Kidney epithelial cell (primary cell): ENCODE measurements around the gene HEMK1. TPM values are rescaled to one million over a fixed set of nuclear protein-coding genes. Genes with fewer than 3 reads are reported as not detected.
A peak's percentile ranks its signal among the peaks of the same experiment; 100 is the strongest.

Experiments
- DNase-seq: peaks from one replicate; pipeline ENCODE4 v3.0.0-alpha.2; 2010; ENCODE audit warnings: low read depth
- H3K27me3 ChIP-seq: 2 replicates; pipeline ENCODE4 v1.6.0; 2011; ENCODE audit warnings: low read length; ENCODE audit not compliant: control insufficient read depth, insufficient read depth
- H3K36me3 ChIP-seq: 2 replicates; pipeline ENCODE4 v1.5.1; 2011; ENCODE audit warnings: low read length; ENCODE audit not compliant: control insufficient read depth, insufficient read depth
- H3K4me3 ChIP-seq: 2 replicates; pipeline ENCODE4 v1.5.1; 2011; ENCODE audit warnings: low read depth, mild to moderate bottlenecking, control low read depth, low read length
- total RNA-seq: library from RNA; depleted of rRNA; stranded (reverse); fragments of >200 nt; gene quantifications from 2 replicates; pipeline ENCODE4 v1.2.3, GENCODE V29; 2015
- TF ChIP-seq, protein P1 (sequence below): IDR thresholded peaks from 2 replicates; pipeline ENCODE4 v1.5.1; 2011; ENCODE audit warnings: mild to moderate bottlenecking, moderate library complexity, low read length, control low read depth, inconsistent platforms; ENCODE audit not compliant: insufficient read depth, poor library complexity, severe bottlenecking

Gene HEMK1
- total RNA-seq, 1 donor from 2014 or later: 15.6 TPM

DNA sequence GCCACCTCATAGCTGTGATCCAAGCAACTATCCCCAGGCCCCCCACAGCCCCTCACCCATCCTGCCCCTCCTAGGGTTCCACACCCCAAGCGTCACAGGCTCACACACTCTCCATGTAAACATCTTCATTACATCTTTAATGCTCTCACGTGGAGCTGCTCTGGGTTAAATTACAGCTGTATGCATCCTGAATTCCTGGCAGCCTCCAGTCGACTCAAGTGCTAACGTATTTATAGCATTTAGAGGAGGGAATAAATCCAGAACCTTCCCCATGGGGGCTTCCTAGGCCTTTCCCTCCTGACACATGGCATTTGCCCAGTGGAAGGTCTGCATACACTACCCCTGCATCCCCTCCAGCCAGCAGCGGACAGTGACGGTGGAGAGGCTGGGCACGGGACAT is 11.4 kb upstream of the HEMK1 start:
- TF ChIP-seq, protein P1, sequence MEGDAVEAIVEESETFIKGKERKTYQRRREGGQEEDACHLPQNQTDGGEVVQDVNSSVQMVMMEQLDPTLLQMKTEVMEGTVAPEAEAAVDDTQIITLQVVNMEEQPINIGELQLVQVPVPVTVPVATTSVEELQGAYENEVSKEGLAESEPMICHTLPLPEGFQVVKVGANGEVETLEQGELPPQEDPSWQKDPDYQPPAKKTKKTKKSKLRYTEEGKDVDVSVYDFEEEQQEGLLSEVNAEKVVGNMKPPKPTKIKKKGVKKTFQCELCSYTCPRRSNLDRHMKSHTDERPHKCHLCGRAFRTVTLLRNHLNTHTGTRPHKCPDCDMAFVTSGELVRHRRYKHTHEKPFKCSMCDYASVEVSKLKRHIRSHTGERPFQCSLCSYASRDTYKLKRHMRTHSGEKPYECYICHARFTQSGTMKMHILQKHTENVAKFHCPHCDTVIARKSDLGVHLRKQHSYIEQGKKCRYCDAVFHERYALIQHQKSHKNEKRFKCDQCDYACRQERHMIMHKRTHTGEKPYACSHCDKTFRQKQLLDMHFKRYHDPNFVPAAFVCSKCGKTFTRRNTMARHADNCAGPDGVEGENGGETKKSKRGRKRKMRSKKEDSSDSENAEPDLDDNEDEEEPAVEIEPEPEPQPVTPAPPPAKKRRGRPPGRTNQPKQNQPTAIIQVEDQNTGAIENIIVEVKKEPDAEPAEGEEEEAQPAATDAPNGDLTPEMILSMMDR: no peak
- H3K4me3 ChIP-seq: no peak overlapping the region
- H3K36me3 ChIP-seq: no peaks in the 10 kb centered on the region
- DNase-seq: no peak
- peaks cover 23% of the 10 kb centered on the region for H3K27me3 ChIP-seq

DNA sequence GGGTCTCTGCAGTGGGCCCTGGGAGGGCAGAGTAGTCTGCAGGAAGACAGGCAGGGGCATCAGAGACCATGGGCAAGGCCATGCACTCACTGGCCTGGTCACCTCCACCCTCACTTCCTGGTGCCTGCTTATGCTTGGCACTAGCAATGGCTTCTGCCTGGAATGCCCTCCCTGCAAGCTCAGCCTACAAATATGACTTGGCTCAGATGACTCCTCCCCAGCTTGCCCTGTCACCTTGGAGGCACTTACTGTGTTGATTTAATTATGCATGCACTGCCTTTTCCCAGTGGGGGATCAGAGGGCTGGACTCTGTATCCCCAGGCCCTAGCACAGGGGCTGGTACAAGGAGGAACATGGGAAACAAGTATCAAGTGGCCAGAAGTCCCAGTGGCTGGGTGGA is 9.6 kb upstream of the HEMK1 start:
- TF ChIP-seq, protein P1: no peak
- no peak overlapping the region for H3K4me3 ChIP-seq
- H3K36me3 ChIP-seq: no peaks in the 10 kb centered on the region
- no peak for DNase-seq
- H3K27me3 ChIP-seq: peaks cover 13% of the 10 kb centered on the region

DNA sequence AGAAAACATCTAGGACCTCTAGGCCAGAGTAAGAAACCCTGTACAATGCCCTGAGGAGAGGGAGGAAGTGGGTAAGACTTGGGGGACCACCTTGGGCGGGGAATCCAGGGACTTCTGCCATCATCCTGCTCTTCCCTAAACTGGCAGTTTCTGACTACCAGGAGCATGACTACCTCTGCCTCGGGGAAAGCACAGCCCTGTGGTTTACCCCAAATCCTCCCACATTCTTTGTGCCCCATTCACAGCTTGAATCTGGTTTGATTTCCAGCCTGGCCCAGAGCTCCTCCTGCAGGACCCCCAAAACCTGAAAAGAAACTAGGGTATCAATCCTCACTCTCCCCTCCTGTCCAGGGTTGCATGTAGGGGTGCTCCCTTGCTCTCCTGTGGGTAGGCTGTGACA is 6.5 kb upstream of the HEMK1 start:
- DNase-seq: no peak
- no peaks in the 10 kb centered on the region for H3K27me3 ChIP-seq
- TF ChIP-seq, protein P1: no peak

DNA sequence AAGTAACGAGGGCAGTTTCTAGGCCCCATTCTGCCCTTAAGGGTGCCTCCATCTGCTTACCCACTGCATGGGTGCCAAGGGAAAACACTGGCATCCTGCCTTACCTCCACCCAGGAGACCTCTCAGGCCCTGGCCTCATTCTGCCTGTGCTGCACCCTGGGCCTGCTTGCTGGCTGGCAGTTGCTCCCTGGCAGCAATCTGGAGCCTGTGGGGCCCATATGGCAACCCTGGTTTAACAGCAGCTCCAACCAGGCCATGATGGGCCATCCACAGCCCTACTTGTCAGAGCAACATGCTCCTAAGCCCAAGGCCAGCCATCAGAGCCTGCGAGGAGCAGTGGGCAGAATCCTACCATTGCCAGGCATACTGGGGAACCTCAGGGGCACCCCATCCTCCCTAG is 5.5 kb upstream of the HEMK1 start:
- Histone ChIP-seq H3K36me3 (no peaks in the 10 kb centered on the region), H3K4me3 (no peak overlapping the region), H3K27me3 (no peaks in the 10 kb centered on the region)
- TF ChIP-seq, protein P1: no peak
- no peak for DNase-seq

More for the DNA sequence above, 6.5 kb upstream of the HEMK1 start:
- Histone ChIP-seq H3K36me3 (no peaks in the 10 kb centered on the region), H3K4me3 (no peak overlapping the region)

DNA sequence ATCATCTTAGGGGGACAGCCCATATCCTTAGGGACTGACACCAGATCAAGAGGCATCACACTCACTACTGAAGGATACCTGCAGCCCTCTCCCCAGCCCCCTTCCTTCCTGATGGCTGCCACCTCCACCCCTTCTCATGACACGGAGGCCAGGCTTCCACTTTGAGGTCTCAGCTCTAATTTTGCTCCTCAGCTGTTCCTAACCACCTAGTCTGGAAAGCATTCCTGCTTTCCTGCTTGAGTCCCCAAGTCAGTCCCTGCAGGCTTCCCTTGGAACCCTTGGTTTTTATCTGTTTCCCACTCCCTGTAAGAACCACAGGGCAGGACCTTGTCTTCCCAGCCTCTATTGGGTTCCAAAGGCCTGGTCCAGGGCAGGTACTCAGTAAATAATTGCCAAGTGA is 5.0 kb upstream of the HEMK1 start:
- Histone ChIP-seq H3K4me3 (no peak overlapping the region), H3K36me3 (no peaks in the 10 kb centered on the region), H3K27me3 (no peaks in the 10 kb centered on the region)
- no peak for DNase-seq
- TF ChIP-seq, protein P1: no peak

DNA sequence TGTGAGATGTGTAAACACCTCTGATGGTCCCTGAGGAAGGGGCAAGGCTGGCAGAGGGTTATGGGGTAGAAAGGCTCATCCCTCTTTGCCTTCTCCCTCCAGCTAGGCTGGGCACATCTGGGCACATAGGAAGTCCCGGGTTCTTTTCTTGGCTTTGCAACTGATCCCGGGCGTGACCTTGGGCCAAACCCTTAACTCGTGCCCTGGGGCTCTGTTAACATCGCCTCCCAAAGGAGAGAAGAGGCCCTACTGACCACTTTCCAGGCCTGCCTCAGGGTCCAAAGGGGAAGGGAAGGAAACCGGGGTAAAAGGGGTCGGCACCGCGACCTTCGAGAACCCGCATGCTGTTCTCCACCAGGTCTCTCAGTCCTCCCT is 2.3 kb upstream of the HEMK1 start:
- TF ChIP-seq, protein P1: no peak
- Histone ChIP-seq H3K4me3 (peak overlapping the region; percentile 47), H3K27me3 (no peaks in the 10 kb centered on the region), H3K36me3 (no peaks in the 10 kb centered on the region)
- DNase-seq: no peak
